Tibial nerve (tissue), 4 donors: ENCODE data around the gene HDAC5. TPM values are rescaled to one million over a fixed set of nuclear protein-coding genes. Genes with fewer than 3 reads are reported as not detected.

ENCODE experiments used
- DNase-seq, 2 donors: peaks; one replicate each; pipeline ENCODE4 v3.0.0-alpha.2; 2019; ENCODE audit warnings: low spot score in 2 of 2
- H3K27ac ChIP-seq, 4 donors: fragments of 200-600 bp; sonication (generic) in 3 of 4; one replicate each; pipeline ENCODE4 v1.5.1; 2017 to 2019; ENCODE audit warnings: mild to moderate bottlenecking in 1 of 4
- H3K27me3 ChIP-seq, 2 donors: fragments of 200-600 bp; sonication (generic) in 1 of 2; one replicate each; pipeline versions ENCODE4 v1.5.1 to v1.6.0; 2017 to 2019
- H3K36me3 ChIP-seq, 3 donors: fragments of 200-600 bp; sonication (generic); one replicate each; pipeline ENCODE4 v1.5.1; 2018 to 2019
- H3K4me1 ChIP-seq, 4 donors: fragments of 200-600 bp; sonication (generic) in 3 of 4; one replicate each; pipeline ENCODE4 v1.5.1; 2017 to 2019
- H3K4me3 ChIP-seq, 4 donors: fragments of 200-600 bp; sonication (generic) in 3 of 4; one replicate each; pipeline ENCODE4 v1.5.1; 2017 to 2019; ENCODE audit warnings: mild to moderate bottlenecking in 1 of 4, moderate library complexity in 1 of 4
- H3K9me3 ChIP-seq, 4 donors: fragments of 200-600 bp; sonication (generic) in 3 of 4; one replicate each; pipeline ENCODE4 v1.5.1; 2017 to 2019
- CTCF ChIP-seq, 5 experiments: fragments of 200-600 bp in 3 of 5; fragments of 450-650 bp in 2 of 5; sonication (generic) in 3 of 5; IDR thresholded peaks; one replicate each; pipeline ENCODE4 v1.5.1; 2016 to 2019; ENCODE audit warnings: antibody characterized with exemption in 5 of 5, mild to moderate bottlenecking in 3 of 5, moderate library complexity in 2 of 5
- EP300 ChIP-seq, 2 donors: sonication (generic); formaldehyde crosslinking; IDR thresholded peaks; one replicate each; pipeline ENCODE4 v1.6.1; 2017; ENCODE audit warnings: antibody characterized with exemption in 2 of 2, mild to moderate bottlenecking in 1 of 2
- POLR2A ChIP-seq, 2 donors: fragments of 450-650 bp; IDR thresholded peaks; one replicate each; pipeline ENCODE4 v1.6.1; 2017; ENCODE audit warnings: antibody characterized with exemption in 2 of 2, mild to moderate bottlenecking in 2 of 2, moderate library complexity in 2 of 2
- WGBS, 2 donors: methylation state at CpG; one replicate each; pipeline ENCODE4 v1.1.5; 2018; 5-methylcytosine and 5-hydroxymethylcytosine counted together
- total RNA-seq, 4 donors: library from RNA; depleted of rRNA; stranded (reverse); fragments of >200 nt; gene quantifications; one replicate each; pipeline ENCODE4 v1.1.0, GENCODE V29; 2016

The HDAC5 gene
- total RNA-seq, 4 donors from 2014 or later: 99.8 to 201 (median 125) TPM

- peak overlapping the region in 1 of 4 donors; percentile 31 for H3K27ac ChIP-seq
- H3K4me3 ChIP-seq: no peak overlapping the region
- no peak for TF ChIP-seq POLR2A (IDR thresholded peaks at IDR 0.05)
- no peaks in the 10 kb centered on the region for H3K9me3 ChIP-seq
- H3K27me3 ChIP-seq: no peaks in the 10 kb centered on the region
- 81 to 83% methylated on average over 10 of the region's 10 CpGs for WGBS, 2 donors
- peaks cover 0 to 61% (median 10%) of the 10 kb centered on the region in 4 donors for H3K4me1 ChIP-seq
- peaks cover 0 to 78% (median 10%) of the 10 kb centered on the region in 3 donors for H3K36me3 ChIP-seq
- no peak for DNase-seq
Measured at GRCh38 chr17:44075598-44076293, 47.7 kb downstream of the HDAC5 start.

GRCh38 chr17:44074911-44075285 lies 48.5 kb downstream of the HDAC5 start:
- no peak for DNase-seq
- no peaks in the 10 kb centered on the region for H3K9me3 ChIP-seq
- H3K4me1 ChIP-seq: peaks cover 0 to 65% (median 12%) of the 10 kb centered on the region in 4 donors
- H3K36me3 ChIP-seq: peaks cover 0 to 69% (median 4%) of the 10 kb centered on the region in 3 donors
- no peak overlapping the region for H3K27ac ChIP-seq
- no peaks in the 10 kb centered on the region for H3K27me3 ChIP-seq
- H3K4me3 ChIP-seq: no peak overlapping the region
- WGBS, 2 donors: 89 to 90% methylated on average over 9 of the region's 9 CpGs
- TF ChIP-seq POLR2A (IDR thresholded peaks at IDR 0.05) (no peak), CTCF (IDR thresholded peaks at IDR 0.05) (no peak), EP300 (IDR thresholded peaks at IDR 0.05) (no peak)

- H3K27me3 ChIP-seq: no peaks in the 10 kb centered on the region
- H3K36me3 ChIP-seq: peaks cover 0 to 64% (median 4%) of the 10 kb centered on the region in 3 donors
- TF ChIP-seq EP300 (IDR thresholded peaks at IDR 0.05) (no peak), CTCF (IDR thresholded peaks at IDR 0.05) (no peak), POLR2A (IDR thresholded peaks at IDR 0.05) (no peak)
- no peaks in the 10 kb centered on the region for H3K9me3 ChIP-seq
- peaks cover 0 to 70% (median 15%) of the 10 kb centered on the region in 4 donors for H3K4me1 ChIP-seq
- no peak overlapping the region for H3K27ac ChIP-seq
- no peak overlapping the region for H3K4me3 ChIP-seq
- WGBS, 2 donors: 77 to 78% methylated on average over 5 to 9 of the region's 9 CpGs
- DNase-seq: no peak
Measured at GRCh38 chr17:44074231-44074910, 49.1 kb downstream of the HDAC5 start.

- peaks cover 0 to 65% (median 21%) of the 10 kb centered on the region in 4 donors for H3K4me1 ChIP-seq
- no peak for TF ChIP-seq CTCF (IDR thresholded peaks at IDR 0.05)
- peaks cover 0 to 38% (median 0%) of the 10 kb centered on the region in 3 donors for H3K36me3 ChIP-seq
- H3K9me3 ChIP-seq: no peaks in the 10 kb centered on the region
- peak overlapping the region in 3 of 4 donors; percentile 79 to 93 (median 92) for H3K27ac ChIP-seq
- no peak for DNase-seq
- 28 to 43% methylated on average over 2 of the region's 2 CpGs for WGBS, 2 donors
- peak overlapping the region in 3 of 4 donors; percentile 63 to 85 (median 67) for H3K4me3 ChIP-seq
- no peaks in the 10 kb centered on the region for H3K27me3 ChIP-seq
Measured at GRCh38 chr17:44071772-44072171, 51.7 kb downstream of the HDAC5 start.

GRCh38 chr17:44071198-44071520 lies 52.3 kb downstream of the HDAC5 start:
- TF ChIP-seq EP300 (IDR thresholded peaks at IDR 0.05): no peak
- no peak for TF ChIP-seq POLR2A (IDR thresholded peaks at IDR 0.05)
- TF ChIP-seq CTCF (IDR thresholded peaks at IDR 0.05): no peak
- H3K4me3 ChIP-seq: peak overlapping the region; percentile 63 to 85 (median 69)
- peak in 1 of 2 donors; percentile 34 for DNase-seq
- no peaks in the 10 kb centered on the region for H3K9me3 ChIP-seq
- no peaks in the 10 kb centered on the region for H3K27me3 ChIP-seq
- peaks cover 0 to 62% (median 22%) of the 10 kb centered on the region in 4 donors for H3K4me1 ChIP-seq
- WGBS, 2 donors: 0 to 5% methylated on average over 3 of the region's 3 CpGs
- H3K27ac ChIP-seq: peak overlapping the region; percentile 24 to 93 (median 86)
- H3K36me3 ChIP-seq: peaks cover 0 to 32% (median 0%) of the 10 kb centered on the region in 3 donors
